ENCODE measurements around the gene RBM42. TPM values are rescaled to one million over a fixed set of nuclear protein-coding genes. Genes with fewer than 3 reads are reported as not detected.

The RBM42 gene
- total and polyA plus RNA-seq, 2 of the 13 experiments (the other 11 are each of a cell fraction or from before 2014, with no cell fraction given), result 27.2 to 55.3 TPM

DNA sequence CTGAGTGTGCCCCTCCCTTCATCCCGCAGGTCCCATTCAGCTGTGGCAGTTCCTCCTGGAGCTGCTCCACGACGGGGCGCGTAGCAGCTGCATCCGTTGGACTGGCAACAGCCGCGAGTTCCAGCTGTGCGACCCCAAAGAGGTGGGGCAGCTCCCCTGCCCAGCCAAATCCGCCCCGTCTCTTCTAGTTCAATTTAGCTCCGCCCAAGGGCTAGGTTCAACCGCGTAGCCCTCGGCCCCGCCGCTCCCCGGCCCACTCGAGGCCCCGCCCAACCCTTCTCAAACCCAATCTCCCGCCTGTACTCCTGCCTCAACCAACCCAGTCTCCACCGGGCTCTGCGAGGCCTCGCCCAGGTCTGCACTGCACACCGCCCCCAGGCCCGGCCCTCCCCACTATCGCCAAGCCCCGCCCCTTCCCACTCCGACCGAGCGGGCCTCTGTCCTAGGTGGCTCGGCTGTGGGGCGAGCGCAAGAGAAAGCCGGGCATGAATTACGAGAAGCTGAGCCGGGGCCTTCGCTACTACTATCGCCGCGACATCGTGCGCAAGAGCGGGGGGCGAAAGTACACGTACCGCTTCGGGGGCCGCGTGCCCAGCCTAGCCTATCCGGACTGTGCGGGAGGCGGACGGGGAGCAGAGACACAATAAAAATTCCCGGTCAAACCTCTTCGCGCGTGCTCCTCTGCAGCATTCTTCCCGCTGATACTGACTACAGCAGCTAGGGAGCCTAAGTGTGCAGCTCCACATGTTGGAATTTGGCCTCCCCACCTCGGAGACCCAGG is 15.6 kb downstream of the RBM42 start (continued):
- peak; percentile 20; the same call in 1 of the 2 replicates for TF ChIP-seq ZNF160 (CRISPR knock-in tag; IDR thresholded peaks at IDR 0.05)
- TF ChIP-seq ZNF343 (CRISPR knock-in tag; IDR thresholded peaks at IDR 0.05), result peak; percentile 69; the same call in 1 of the 2 replicates
- TF ChIP-seq SRF (IDR thresholded peaks at IDR 0.05; ENCODE audit: low read depth, low read length), result no peak
- TF ChIP-seq, protein P1, sequence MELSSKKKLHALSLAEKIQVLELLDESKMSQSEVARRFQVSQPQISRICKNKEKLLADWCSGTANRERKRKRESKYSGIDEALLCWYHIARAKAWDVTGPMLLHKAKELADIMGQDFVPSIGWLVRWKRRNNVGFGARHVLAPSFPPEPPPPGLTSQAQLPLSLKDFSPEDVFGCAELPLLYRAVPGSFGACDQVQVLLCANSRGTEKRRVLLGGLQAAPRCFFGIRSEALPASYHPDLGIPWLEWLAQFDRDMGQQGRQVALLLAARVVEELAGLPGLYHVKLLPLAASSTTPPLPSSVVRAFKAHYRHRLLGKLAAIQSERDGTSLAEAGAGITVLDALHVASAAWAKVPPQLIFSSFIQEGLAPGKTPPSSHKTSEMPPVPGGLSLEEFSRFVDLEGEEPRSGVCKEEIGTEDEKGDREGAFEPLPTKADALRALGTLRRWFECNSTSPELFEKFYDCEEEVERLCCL (CRISPR knock-in tag; IDR thresholded peaks at IDR 0.05; ENCODE audit: borderline replicate concordance), result 0 out of 2 replicates have a peak, but pooled peaks have one; percentile 39
- TF ChIP-seq ZNF605 (CRISPR knock-in tag; IDR thresholded peaks at IDR 0.05), result 0 out of 2 replicates have a peak, but pooled peaks have one; percentile 25
- TF ChIP-seq, protein P2, sequence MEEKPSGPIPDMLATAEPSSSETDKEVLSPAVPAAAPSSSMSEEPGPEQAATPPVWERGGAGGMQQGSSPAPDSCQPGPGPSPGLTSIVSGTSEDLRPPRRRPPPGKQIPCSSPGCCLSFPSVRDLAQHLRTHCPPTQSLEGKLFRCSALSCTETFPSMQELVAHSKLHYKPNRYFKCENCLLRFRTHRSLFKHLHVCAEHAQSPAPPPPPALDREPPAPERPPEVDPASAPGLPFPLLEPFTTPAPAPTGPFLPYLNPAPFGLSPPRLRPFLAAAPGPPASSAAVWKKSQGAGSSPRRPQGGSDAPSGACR (CRISPR knock-in tag; IDR thresholded peaks at IDR 0.05), result peak; percentile 47; the same call in 1 of the 2 replicates
- TF ChIP-seq DMAP1 (CRISPR knock-in tag; IDR thresholded peaks at IDR 0.05), result peak; percentile 65
- no peak for TF ChIP-seq PRPF4 (IDR thresholded peaks at IDR 0.05; ENCODE audit: low read depth, low read length, poor library complexity, severe bottlenecking)
- TF ChIP-seq ZNF121 (CRISPR knock-in tag; IDR thresholded peaks at IDR 0.05), result peak; percentile 52; the same call in 1 of the 2 replicates
- TF ChIP-seq ZNF333 (CRISPR knock-in tag; IDR thresholded peaks at IDR 0.05; ENCODE audit: borderline replicate concordance), result 0 out of 2 replicates have a peak, but pooled peaks have one; percentile 62
- TF ChIP-seq NCOA1 (CRISPR knock-in tag; IDR thresholded peaks at IDR 0.05), result peak; percentile 76
- TF ChIP-seq, protein P3, sequence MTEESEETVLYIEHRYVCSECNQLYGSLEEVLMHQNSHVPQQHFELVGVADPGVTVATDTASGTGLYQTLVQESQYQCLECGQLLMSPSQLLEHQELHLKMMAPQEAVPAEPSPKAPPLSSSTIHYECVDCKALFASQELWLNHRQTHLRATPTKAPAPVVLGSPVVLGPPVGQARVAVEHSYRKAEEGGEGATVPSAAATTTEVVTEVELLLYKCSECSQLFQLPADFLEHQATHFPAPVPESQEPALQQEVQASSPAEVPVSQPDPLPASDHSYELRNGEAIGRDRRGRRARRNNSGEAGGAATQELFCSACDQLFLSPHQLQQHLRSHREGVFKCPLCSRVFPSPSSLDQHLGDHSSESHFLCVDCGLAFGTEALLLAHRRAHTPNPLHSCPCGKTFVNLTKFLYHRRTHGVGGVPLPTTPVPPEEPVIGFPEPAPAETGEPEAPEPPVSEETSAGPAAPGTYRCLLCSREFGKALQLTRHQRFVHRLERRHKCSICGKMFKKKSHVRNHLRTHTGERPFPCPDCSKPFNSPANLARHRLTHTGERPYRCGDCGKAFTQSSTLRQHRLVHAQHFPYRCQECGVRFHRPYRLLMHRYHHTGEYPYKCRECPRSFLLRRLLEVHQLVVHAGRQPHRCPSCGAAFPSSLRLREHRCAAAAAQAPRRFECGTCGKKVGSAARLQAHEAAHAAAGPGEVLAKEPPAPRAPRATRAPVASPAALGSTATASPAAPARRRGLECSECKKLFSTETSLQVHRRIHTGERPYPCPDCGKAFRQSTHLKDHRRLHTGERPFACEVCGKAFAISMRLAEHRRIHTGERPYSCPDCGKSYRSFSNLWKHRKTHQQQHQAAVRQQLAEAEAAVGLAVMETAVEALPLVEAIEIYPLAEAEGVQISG (CRISPR knock-in tag; IDR thresholded peaks at IDR 0.05), result peak; percentile 46
- peak; percentile 33; the same call in 1 of the 2 replicates for TF ChIP-seq HIVEP1 (CRISPR knock-in tag; IDR thresholded peaks at IDR 0.05)
- TF ChIP-seq MTF2 (CRISPR knock-in tag; IDR thresholded peaks at IDR 0.05; ENCODE audit: borderline replicate concordance), result peak; percentile 42; the same call in 1 of the 2 replicates
- TF ChIP-seq TBX3 (IDR thresholded peaks at IDR 0.05; ENCODE audit: borderline replicate concordance), result no peak
- peak; percentile 66 for TF ChIP-seq POGZ (CRISPR knock-in tag; IDR thresholded peaks at IDR 0.05)
- peak; percentile 73 for TF ChIP-seq ZFX (CRISPR knock-in tag; IDR thresholded peaks at IDR 0.05; ENCODE audit: low read depth)
- TF ChIP-seq, protein P4, sequence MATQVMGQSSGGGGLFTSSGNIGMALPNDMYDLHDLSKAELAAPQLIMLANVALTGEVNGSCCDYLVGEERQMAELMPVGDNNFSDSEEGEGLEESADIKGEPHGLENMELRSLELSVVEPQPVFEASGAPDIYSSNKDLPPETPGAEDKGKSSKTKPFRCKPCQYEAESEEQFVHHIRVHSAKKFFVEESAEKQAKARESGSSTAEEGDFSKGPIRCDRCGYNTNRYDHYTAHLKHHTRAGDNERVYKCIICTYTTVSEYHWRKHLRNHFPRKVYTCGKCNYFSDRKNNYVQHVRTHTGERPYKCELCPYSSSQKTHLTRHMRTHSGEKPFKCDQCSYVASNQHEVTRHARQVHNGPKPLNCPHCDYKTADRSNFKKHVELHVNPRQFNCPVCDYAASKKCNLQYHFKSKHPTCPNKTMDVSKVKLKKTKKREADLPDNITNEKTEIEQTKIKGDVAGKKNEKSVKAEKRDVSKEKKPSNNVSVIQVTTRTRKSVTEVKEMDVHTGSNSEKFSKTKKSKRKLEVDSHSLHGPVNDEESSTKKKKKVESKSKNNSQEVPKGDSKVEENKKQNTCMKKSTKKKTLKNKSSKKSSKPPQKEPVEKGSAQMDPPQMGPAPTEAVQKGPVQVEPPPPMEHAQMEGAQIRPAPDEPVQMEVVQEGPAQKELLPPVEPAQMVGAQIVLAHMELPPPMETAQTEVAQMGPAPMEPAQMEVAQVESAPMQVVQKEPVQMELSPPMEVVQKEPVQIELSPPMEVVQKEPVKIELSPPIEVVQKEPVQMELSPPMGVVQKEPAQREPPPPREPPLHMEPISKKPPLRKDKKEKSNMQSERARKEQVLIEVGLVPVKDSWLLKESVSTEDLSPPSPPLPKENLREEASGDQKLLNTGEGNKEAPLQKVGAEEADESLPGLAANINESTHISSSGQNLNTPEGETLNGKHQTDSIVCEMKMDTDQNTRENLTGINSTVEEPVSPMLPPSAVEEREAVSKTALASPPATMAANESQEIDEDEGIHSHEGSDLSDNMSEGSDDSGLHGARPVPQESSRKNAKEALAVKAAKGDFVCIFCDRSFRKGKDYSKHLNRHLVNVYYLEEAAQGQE (IDR thresholded peaks at IDR 0.05; ENCODE audit: borderline replicate concordance in 1 of 2, low read depth in 1 of 2, low read length in 2 of 2), result peak; percentile 13 to 54; a peak in 3 of 4 replicates
